ENCODE data around the gene TSEN54. TPM values are rescaled to one million over a fixed set of nuclear protein-coding genes. Genes with fewer than 3 reads are reported as not detected.

The TSEN54 gene
- total RNA-seq, 2 experiments from 2014 or later, result 73.3 to 78.7 TPM

GRCh38 chr17:75480281-75480680 lies 36.0 kb upstream of the TSEN54 start:
- Mint-ChIP-seq H3K27ac (no peak overlapping the region), H3K27me3 (no peaks in the 10 kb centered on the region)
- no peak for ATAC-seq (ENCODE audit: poor library complexity)

DNA sequence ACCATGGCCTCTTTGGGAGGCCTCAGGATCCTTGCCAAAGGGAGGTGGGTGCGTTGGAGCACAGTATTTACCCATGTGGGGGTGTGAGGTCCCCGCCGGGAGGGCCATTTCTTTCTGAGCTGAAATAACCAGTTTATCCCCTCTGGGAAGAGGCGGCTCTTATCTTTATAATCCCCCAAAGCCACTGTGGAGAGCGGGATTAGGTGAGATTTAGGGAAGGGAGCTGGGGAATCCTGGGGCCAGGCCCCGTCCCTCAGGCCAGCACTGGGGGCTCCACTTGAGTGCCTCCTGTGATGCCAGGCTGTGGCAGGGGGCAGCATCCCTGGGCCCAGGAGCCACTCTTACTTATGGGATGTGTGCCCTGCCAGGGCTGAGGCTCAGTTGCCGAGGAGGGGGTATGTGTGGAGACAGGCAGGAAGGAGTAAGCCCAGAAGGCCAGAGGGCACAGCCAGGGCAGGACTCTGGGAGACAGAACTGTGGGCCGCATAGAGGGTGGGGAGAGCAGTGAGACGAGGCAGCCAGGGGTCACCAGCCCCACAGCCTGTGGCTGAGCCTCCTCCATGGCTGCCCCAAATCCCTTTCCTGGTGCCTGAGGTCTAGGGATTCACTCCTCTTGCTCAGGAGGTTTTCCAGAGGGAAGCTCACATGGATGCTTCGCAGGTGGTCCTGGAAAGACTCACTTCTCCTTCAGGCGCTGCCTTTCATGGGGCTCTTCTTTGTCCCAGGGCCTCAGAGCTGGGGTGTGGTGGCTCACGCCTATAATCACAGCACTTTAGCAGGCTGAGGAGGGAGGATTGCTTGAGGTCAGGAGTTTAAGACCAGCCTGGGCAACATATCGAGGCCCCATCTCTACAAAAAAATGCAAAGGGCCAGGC lies 34.9 kb upstream of the TSEN54 start:
- ATAC-seq (ENCODE audit: poor library complexity) (no peak), DNase-seq (no peak)
- ChIA-PET POLR2A (no interaction called here), CTCF (no interaction called here)
- Mint-ChIP-seq H3K4me3 (no peak overlapping the region), H3K36me3 (ENCODE audit: low read depth) (peaks cover 24% of the 10 kb centered on the region), H3K27ac (no peak overlapping the region), H3K9me3 (no peaks in the 10 kb centered on the region), H3K27me3 (no peaks in the 10 kb centered on the region), H3K4me1 (ENCODE audit: low read depth) (peaks cover 10% of the 10 kb centered on the region)
- peaks cover 7% of the 10 kb centered on the region for H3K4me1 ChIP-seq (ENCODE audit: insufficient read depth, low read length)
- TF ChIP-seq, protein P1, sequence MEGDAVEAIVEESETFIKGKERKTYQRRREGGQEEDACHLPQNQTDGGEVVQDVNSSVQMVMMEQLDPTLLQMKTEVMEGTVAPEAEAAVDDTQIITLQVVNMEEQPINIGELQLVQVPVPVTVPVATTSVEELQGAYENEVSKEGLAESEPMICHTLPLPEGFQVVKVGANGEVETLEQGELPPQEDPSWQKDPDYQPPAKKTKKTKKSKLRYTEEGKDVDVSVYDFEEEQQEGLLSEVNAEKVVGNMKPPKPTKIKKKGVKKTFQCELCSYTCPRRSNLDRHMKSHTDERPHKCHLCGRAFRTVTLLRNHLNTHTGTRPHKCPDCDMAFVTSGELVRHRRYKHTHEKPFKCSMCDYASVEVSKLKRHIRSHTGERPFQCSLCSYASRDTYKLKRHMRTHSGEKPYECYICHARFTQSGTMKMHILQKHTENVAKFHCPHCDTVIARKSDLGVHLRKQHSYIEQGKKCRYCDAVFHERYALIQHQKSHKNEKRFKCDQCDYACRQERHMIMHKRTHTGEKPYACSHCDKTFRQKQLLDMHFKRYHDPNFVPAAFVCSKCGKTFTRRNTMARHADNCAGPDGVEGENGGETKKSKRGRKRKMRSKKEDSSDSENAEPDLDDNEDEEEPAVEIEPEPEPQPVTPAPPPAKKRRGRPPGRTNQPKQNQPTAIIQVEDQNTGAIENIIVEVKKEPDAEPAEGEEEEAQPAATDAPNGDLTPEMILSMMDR (IDR thresholded peaks at IDR 0.05), result no peak
- H3K36me3 ChIP-seq (ENCODE audit: insufficient read depth, low read length), result peaks cover 19% of the 10 kb centered on the region
- intact Hi-C loops (cut with DNase I, micrococcal nuclease), result loop anchor here in 1 of 2 experiments (5.0 kb wide), 1 partner anchor 39 kb away; no protein-coding TSS in a partner anchor
- H3K27ac ChIP-seq (ENCODE audit: low read depth in 1 of 2, low read length in 2 of 2), result no peak overlapping the region
- H3K4me3 ChIP-seq (ENCODE audit: low read length), result no peak overlapping the region
- H3K9me3 ChIP-seq (ENCODE audit: control insufficient read depth in 1 of 2, insufficient read depth in 1 of 2, low read length in 2 of 2), result no peaks in the 10 kb centered on the region
- no peaks in the 10 kb centered on the region for H3K27me3 ChIP-seq (ENCODE audit: control insufficient read depth in 1 of 2, insufficient read depth in 2 of 2, low read length in 2 of 2)

More at GRCh38 chr17:75480281-75480680, 36.0 kb upstream of the TSEN54 start:
- no peaks in the 10 kb centered on the region for H3K9me3 Mint-ChIP-seq
- POLR2A ChIA-PET, result no interaction called here
- Histone ChIP-seq H3K4me1 (ENCODE audit: insufficient read depth, low read length) (no peaks in the 10 kb centered on the region), H3K36me3 (ENCODE audit: insufficient read depth, low read length) (peaks cover 16% of the 10 kb centered on the region), H3K4me3 (ENCODE audit: low read length) (no peak overlapping the region), H3K27ac (ENCODE audit: low read depth in 1 of 2, low read length in 2 of 2) (no peak overlapping the region), H3K9me3 (ENCODE audit: control insufficient read depth in 1 of 2, insufficient read depth in 1 of 2, low read length in 2 of 2) (no peaks in the 10 kb centered on the region), H3K27me3 (ENCODE audit: control insufficient read depth in 1 of 2, insufficient read depth in 2 of 2, low read length in 2 of 2) (no peaks in the 10 kb centered on the region)
- H3K4me1 Mint-ChIP-seq (ENCODE audit: low read depth), result peaks cover 5% of the 10 kb centered on the region
- H3K36me3 Mint-ChIP-seq (ENCODE audit: low read depth), result peaks cover 30% of the 10 kb centered on the region
- CTCF ChIA-PET, result no interaction called here
- H3K4me3 Mint-ChIP-seq, result no peak overlapping the region
- DNase-seq, result no peak
- TF ChIP-seq, protein P1 (IDR thresholded peaks at IDR 0.05), result no peak
- intact Hi-C loops (cut with DNase I, micrococcal nuclease), result loop anchor here in 1 of 2 experiments (5.0 kb wide), 1 partner anchor 38 kb away; no protein-coding TSS in a partner anchor

- peaks cover 25% of the 10 kb centered on the region for H3K36me3 Mint-ChIP-seq (ENCODE audit: low read depth)
- Histone ChIP-seq H3K36me3 (ENCODE audit: insufficient read depth, low read length) (peaks cover 15% of the 10 kb centered on the region), H3K4me1 (ENCODE audit: insufficient read depth, low read length) (peaks cover 16% of the 10 kb centered on the region), H3K27ac (ENCODE audit: low read depth in 1 of 2, low read length in 2 of 2) (no peak overlapping the region), H3K9me3 (ENCODE audit: control insufficient read depth in 1 of 2, insufficient read depth in 1 of 2, low read length in 2 of 2) (no peaks in the 10 kb centered on the region), H3K4me3 (ENCODE audit: low read length) (no peak overlapping the region), H3K27me3 (ENCODE audit: control insufficient read depth in 1 of 2, insufficient read depth in 2 of 2, low read length in 2 of 2) (no peaks in the 10 kb centered on the region)
- DNase-seq (no peak), ATAC-seq (ENCODE audit: poor library complexity) (no peak)
- no peaks in the 10 kb centered on the region for H3K27me3 Mint-ChIP-seq
- H3K4me1 Mint-ChIP-seq (ENCODE audit: low read depth), result peaks cover 19% of the 10 kb centered on the region
- TF ChIP-seq, protein P1 (IDR thresholded peaks at IDR 0.05), result no peak
- intact Hi-C loops (cut with DNase I, micrococcal nuclease), result loop anchor here in 1 of 2 experiments (5.0 kb wide), 1 partner anchor 40 kb away; no protein-coding TSS in a partner anchor
- no peaks in the 10 kb centered on the region for H3K9me3 Mint-ChIP-seq
- ChIA-PET POLR2A (interaction anchor here (0.6 to 1.2 kb wide), 2 partner anchors 27 to 85 kb away, joined by 3 read pairs; no protein-coding TSS in a partner anchor), CTCF (no interaction called here)
- H3K4me3 Mint-ChIP-seq, result no peak overlapping the region
- H3K27ac Mint-ChIP-seq, result peak overlapping the region; percentile 61
Measured at GRCh38 chr17:75482098-75482942, 34.0 kb upstream of the TSEN54 start.

Measured in CD4-positive, alpha-beta T cell (primary cell).